SK-N-SH treated with all-trans-retinoic acid at 6 μM for 48 hours (cell line): ENCODE data around the gene MUC12.

Source experiments
- ATAC-seq: fragments of 200-7000 bp; cut with Tn5 transposase; 3 replicates; pipeline ENCODE4 v1.9.1; 2020; ENCODE audit warnings: mild to moderate bottlenecking, moderate library complexity
- ARNTL ChIP-seq: fragments of 450-650 bp; formaldehyde crosslinking; IDR thresholded peaks from 2 replicates; pipeline ENCODE4 v1.5.0; 2020; ENCODE audit warnings: low read depth, mild to moderate bottlenecking, moderate library complexity, borderline replicate concordance
- BACH2 ChIP-seq: fragments of 250-450 bp; sonication (Bioruptor Pico); IDR thresholded peaks from 2 replicates; pipeline ENCODE4 v1.9.0; 2021; ENCODE audit warnings: mild to moderate bottlenecking, borderline replicate concordance
- CSRNP3 ChIP-seq: fragments of 250-450 bp; sonication (Bioruptor Pico); IDR thresholded peaks from 2 replicates; pipeline ENCODE4 v1.5.1; 2021; ENCODE audit warnings: mild to moderate bottlenecking, moderate library complexity
- ESRRG ChIP-seq: fragments of 250-450 bp; sonication (Bioruptor Pico); IDR thresholded peaks from 2 replicates; pipeline ENCODE4 v1.6.1; 2021; ENCODE audit warnings: mild to moderate bottlenecking
- GLIS3 ChIP-seq: fragments of 250-450 bp; sonication (Bioruptor Pico); IDR thresholded peaks from 2 replicates; pipeline ENCODE4 v1.5.0; 2020; ENCODE audit warnings: mild to moderate bottlenecking, moderate library complexity
- ISL1 ChIP-seq: fragments of 250-450 bp; sonication (Bioruptor Pico); IDR thresholded peaks from 2 replicates; pipeline ENCODE4 v2.1.2; 2022; ENCODE audit warnings: mild to moderate bottlenecking, moderate library complexity
- OSR1 ChIP-seq: fragments of 250-450 bp; sonication (Bioruptor Pico); IDR thresholded peaks from 2 replicates; pipeline ENCODE4 v1.8.0; 2022; ENCODE audit warnings: moderate library complexity, mild to moderate bottlenecking, inconsistent platforms
- PATZ1 ChIP-seq: fragments of 250-450 bp; sonication (Bioruptor Pico); IDR thresholded peaks from 2 replicates; pipeline ENCODE4 v1.8.0; 2020; ENCODE audit warnings: mild to moderate bottlenecking, moderate library complexity, borderline replicate concordance
- POU6F1 ChIP-seq: fragments of 250-450 bp; sonication (Bioruptor Pico); IDR thresholded peaks from 2 replicates; pipeline ENCODE4 v1.8.0; 2021; ENCODE audit warnings: low read depth, mild to moderate bottlenecking, moderate library complexity, borderline replicate concordance
- PPARA ChIP-seq: fragments of 250-450 bp; sonication (Bioruptor Pico); IDR thresholded peaks from 2 replicates; pipeline ENCODE4 v1.5.0; 2020; ENCODE audit warnings: mild to moderate bottlenecking, borderline replicate concordance
- RARB ChIP-seq: fragments of 250-450 bp; sonication (Bioruptor Pico); IDR thresholded peaks from 2 replicates; pipeline ENCODE4 v1.8.0; 2021; ENCODE audit warnings: mild to moderate bottlenecking, moderate library complexity
- SNAI2 ChIP-seq: fragments of 250-450 bp; sonication (Bioruptor Pico); IDR thresholded peaks from 2 replicates; pipeline ENCODE4 v1.5.0; 2020; ENCODE audit warnings: mild to moderate bottlenecking, moderate library complexity
- TCF4 ChIP-seq: fragments of 250-450 bp; sonication (Bioruptor Pico); IDR thresholded peaks from 2 replicates; pipeline ENCODE4 v1.8.0; 2021; ENCODE audit warnings: mild to moderate bottlenecking, moderate library complexity, borderline replicate concordance
- TOX ChIP-seq: fragments of 250-450 bp; sonication (Bioruptor Pico); IDR thresholded peaks from 2 replicates; pipeline ENCODE4 v1.8.0; 2021; ENCODE audit warnings: mild to moderate bottlenecking, moderate library complexity, borderline replicate concordance
- TSHZ2 ChIP-seq: fragments of 250-450 bp; sonication (Bioruptor Pico); IDR thresholded peaks from 2 replicates; pipeline ENCODE4 v1.5.0; 2020; ENCODE audit warnings: mild to moderate bottlenecking, moderate library complexity
- ZFP30 ChIP-seq: fragments of 450-650 bp; formaldehyde crosslinking; IDR thresholded peaks from 2 replicates; pipeline ENCODE4 v1.5.0; 2022; ENCODE audit warnings: mild to moderate bottlenecking, moderate library complexity
- ZNF565 ChIP-seq: fragments of 450-650 bp; formaldehyde crosslinking; conservative IDR thresholded peaks from 2 replicates; pipeline ENCODE4 v1.5.0; 2020; ENCODE audit warnings: low read depth, mild to moderate bottlenecking, moderate library complexity
- ZNF70 ChIP-seq: fragments of 450-650 bp; formaldehyde crosslinking; IDR thresholded peaks from 2 replicates; pipeline ENCODE4 v1.5.0; 2020; ENCODE audit warnings: mild to moderate bottlenecking, moderate library complexity
- ZNF8 ChIP-seq: fragments of 450-650 bp; formaldehyde crosslinking; IDR thresholded peaks from 2 replicates; pipeline ENCODE4 v1.5.0; 2020; ENCODE audit warnings: mild to moderate bottlenecking, moderate library complexity
- TF ChIP-seq, protein P1 (sequence below): fragments of 250-450 bp; sonication (Bioruptor Pico); IDR thresholded peaks from 2 replicates; pipeline ENCODE4 v1.5.1; 2020; ENCODE audit warnings: low read depth, mild to moderate bottlenecking, moderate library complexity

The MUC12 gene

DNA sequence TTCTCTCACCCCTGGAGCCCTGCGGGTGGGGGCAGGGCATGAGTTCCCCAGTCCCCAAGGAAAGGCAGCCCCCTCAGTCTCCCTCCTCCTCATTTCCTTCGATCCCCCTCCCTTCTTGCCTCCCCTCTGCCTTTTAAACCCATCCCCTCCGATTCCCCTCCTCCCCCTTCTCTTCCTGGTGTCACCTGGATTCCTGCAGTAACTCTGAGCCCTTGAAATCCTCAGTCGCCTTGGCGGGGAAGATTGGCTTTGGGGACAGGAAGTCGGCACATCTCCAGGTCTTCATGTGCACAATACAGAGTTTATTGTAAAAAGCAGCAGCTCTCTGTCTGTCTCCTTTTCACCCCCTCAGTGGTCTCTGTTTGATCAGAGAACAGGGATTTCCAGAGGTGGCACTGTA, 1.3 kb upstream of the MUC12 start:
- ATAC-seq = no peak
- TF ChIP-seq GLIS3 (CRISPR knock-in tag) (no peak), PPARA (CRISPR knock-in tag) (no peak), ZNF70 (CRISPR knock-in tag) (no peak), RARB (no peak), BACH2 (CRISPR knock-in tag) (no peak), TSHZ2 (CRISPR knock-in tag) (no peak), TCF4 (CRISPR knock-in tag) (no peak), ISL1 (CRISPR knock-in tag) (no peak), ESRRG (CRISPR knock-in tag) (no peak), ZNF565 (CRISPR knock-in tag) (no peak), CSRNP3 (no peak), TOX (CRISPR knock-in tag) (no peak), ZNF8 (no peak), POU6F1 (CRISPR knock-in tag) (no peak)
- TF ChIP-seq, protein P1, sequence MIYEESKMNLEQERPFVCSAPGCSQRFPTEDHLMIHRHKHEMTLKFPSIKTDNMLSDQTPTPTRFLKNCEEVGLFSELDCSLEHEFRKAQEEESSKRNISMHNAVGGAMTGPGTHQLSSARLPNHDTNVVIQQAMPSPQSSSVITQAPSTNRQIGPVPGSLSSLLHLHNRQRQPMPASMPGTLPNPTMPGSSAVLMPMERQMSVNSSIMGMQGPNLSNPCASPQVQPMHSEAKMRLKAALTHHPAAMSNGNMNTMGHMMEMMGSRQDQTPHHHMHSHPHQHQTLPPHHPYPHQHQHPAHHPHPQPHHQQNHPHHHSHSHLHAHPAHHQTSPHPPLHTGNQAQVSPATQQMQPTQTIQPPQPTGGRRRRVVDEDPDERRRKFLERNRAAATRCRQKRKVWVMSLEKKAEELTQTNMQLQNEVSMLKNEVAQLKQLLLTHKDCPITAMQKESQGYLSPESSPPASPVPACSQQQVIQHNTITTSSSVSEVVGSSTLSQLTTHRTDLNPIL (CRISPR knock-in tag) = no peak

DNA sequence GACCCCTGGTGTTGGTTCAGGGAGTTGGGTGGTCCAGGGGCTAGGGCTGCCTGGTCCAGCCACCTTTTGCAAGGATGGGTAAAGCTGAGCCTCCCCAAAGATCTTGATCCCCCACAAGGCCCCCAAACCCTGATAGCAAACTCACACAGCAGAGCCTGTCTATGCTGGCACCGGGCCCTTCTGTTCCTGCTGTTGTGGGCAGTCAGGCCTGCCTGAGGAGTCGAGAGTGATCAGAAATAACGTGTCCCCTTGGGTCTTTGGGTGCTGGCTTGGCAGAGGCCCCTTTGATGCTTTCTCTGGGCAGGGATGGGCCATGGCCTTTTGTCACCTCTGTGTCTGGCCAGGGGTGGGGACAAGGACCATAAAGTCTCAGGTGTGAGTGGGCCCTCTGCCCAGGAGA, 715 bp upstream of the MUC12 start:
- ATAC-seq = no peak
- TF ChIP-seq ZNF70 (CRISPR knock-in tag) = no peak
- TF ChIP-seq ZNF8 = no peak
- no peak for TF ChIP-seq ARNTL (CRISPR knock-in tag)
- no peak for TF ChIP-seq OSR1 (CRISPR knock-in tag)
- no peak for TF ChIP-seq SNAI2 (CRISPR knock-in tag)
- TF ChIP-seq ZNF565 (CRISPR knock-in tag) = no peak
- TF ChIP-seq PATZ1 (CRISPR knock-in tag) = no peak
- TF ChIP-seq, protein P1 (CRISPR knock-in tag) = no peak
- TF ChIP-seq TOX (CRISPR knock-in tag) = no peak
- TF ChIP-seq BACH2 (CRISPR knock-in tag) = no peak
- TF ChIP-seq ZFP30 = no peak
- TF ChIP-seq, all 23 proteins: peak for 0
